Neural progenitor cell (in vitro differentiated cells): ENCODE data around the gene NUDT7. TPM values are rescaled to one million over a fixed set of nuclear protein-coding genes. Genes with fewer than 3 reads are reported as not detected.

ENCODE experiments used
- DNase-seq: peaks from one replicate; pipeline ENCODE4 v3.0.0-alpha.2; 2016; ENCODE audit warnings: low spot score
- H2AFZ ChIP-seq: fragments of 200-600 bp; sonication (generic); replicated peaks from 2 replicates; pipeline ENCODE4 v1.6.1; 2016; ENCODE audit warnings: antibody characterized with exemption
- H3F3A ChIP-seq: fragments of 200-600 bp; sonication (generic); 2 replicates; pipeline ENCODE4 v1.6.1; 2016; ENCODE audit warnings: antibody characterized with exemption, low read depth
- H3K27ac ChIP-seq: fragments of 200-600 bp; sonication (generic); 2 replicates; pipeline ENCODE4 v1.5.1; 2016; ENCODE audit warnings: mild to moderate bottlenecking
- H3K27me3 ChIP-seq: fragments of 200-600 bp; sonication (generic); 2 replicates; pipeline ENCODE4 v1.6.1; 2016; ENCODE audit warnings: mild to moderate bottlenecking, moderate library complexity
- H3K36me3 ChIP-seq: fragments of 200-600 bp; sonication (generic); 2 replicates; pipeline ENCODE4 v1.5.1; 2016
- H3K4me1 ChIP-seq: fragments of 200-600 bp; sonication (generic); 2 replicates; pipeline ENCODE4 v1.6.1; 2016; ENCODE audit warnings: mixed run types
- H3K4me2 ChIP-seq: fragments of 200-600 bp; sonication (generic); 2 replicates; pipeline ENCODE4 v1.6.1; 2016
- H3K4me3 ChIP-seq: fragments of 200-600 bp; sonication (generic); 2 replicates; pipeline ENCODE4 v1.5.1; 2016
- H3K79me2 ChIP-seq: fragments of 200-600 bp; sonication (generic); 2 replicates; pipeline ENCODE4 v1.6.1; 2016; ENCODE audit warnings: low read depth
- H3K9ac ChIP-seq: fragments of 200-600 bp; sonication (generic); 2 replicates; pipeline ENCODE4 v1.6.1; 2016
- H3K9me3 ChIP-seq: fragments of 200-600 bp; sonication (generic); 2 replicates; pipeline ENCODE4 v1.5.1; 2016; ENCODE audit warnings: low read depth
- H4K20me1 ChIP-seq: fragments of 200-600 bp; sonication (generic); 2 replicates; pipeline ENCODE4 v1.6.1; 2016; ENCODE audit warnings: low read depth
- H3K27ac Mint-ChIP-seq: 3 replicates; pipeline ENCODE4 v1.8.0; 2021; ENCODE audit warnings: mixed read lengths
- H3K27me3 Mint-ChIP-seq: 2 replicates; pipeline ENCODE4 v1.8.0; 2022; ENCODE audit warnings: low read depth, mild to moderate bottlenecking, inconsistent platforms, moderate library complexity, mixed read lengths; ENCODE audit not compliant: insufficient read depth
- H3K36me3 Mint-ChIP-seq: 3 replicates; pipeline ENCODE4 v1.8.0; 2021; ENCODE audit warnings: mixed read lengths
- H3K4me1 Mint-ChIP-seq: 3 replicates; pipeline ENCODE4 v1.8.0; 2021; ENCODE audit warnings: mixed read lengths
- H3K4me3 Mint-ChIP-seq: 3 replicates; pipeline ENCODE4 v1.8.0; 2021; ENCODE audit warnings: mild to moderate bottlenecking, moderate library complexity, mixed read lengths
- H3K9me3 Mint-ChIP-seq: 3 replicates; pipeline ENCODE4 v1.8.0; 2020; ENCODE audit warnings: mixed read lengths
- EZH2 ChIP-seq: fragments of 200-600 bp; sonication (generic); IDR thresholded peaks from 2 replicates; pipeline ENCODE4 v1.6.1; 2017; ENCODE audit warnings: antibody characterized with exemption, mild to moderate bottlenecking, moderate library complexity
- EZH2phosphoT487 ChIP-seq: fragments of 200-600 bp; sonication (generic); IDR thresholded peaks from 2 replicates; pipeline ENCODE4 v1.6.1; 2017; ENCODE audit warnings: antibody characterized with exemption
- total RNA-seq: library from RNA; depleted of rRNA; stranded (reverse); fragments of >200 nt; gene quantifications from 2 replicates; pipeline ENCODE4 v1.2.3, GENCODE V29; 2015; ENCODE audit warnings: low replicate concordance
- TF ChIP-seq, protein P1 (sequence below): fragments of 200-600 bp; sonication (generic); IDR thresholded peaks from 2 replicates; pipeline ENCODE4 v1.5.1; 2017; ENCODE audit warnings: antibody characterized with exemption, mild to moderate bottlenecking

NUDT7 gene
- total RNA-seq, 1 donor from 2014 or later = 10.8 TPM

DNA sequence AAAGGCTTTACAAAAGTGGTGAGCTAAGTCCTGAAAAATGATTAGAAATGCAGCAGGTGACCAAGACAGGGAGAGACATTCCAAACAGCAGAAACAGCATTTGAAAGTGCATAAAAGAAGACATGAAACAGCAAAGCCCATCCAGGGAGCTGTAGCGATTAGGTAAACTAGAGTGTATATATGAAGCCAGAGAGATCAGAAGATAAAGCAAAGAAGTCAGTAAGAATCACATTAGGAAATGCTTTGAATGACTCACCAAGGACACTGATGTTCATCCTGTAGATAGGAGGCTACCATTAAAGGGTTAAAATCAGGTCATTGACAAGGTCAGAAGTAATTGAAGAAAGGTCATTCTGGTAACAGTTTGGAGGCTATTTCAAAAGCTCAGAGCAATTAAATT is 38.5 kb downstream of the NUDT7 start:
- H3K27ac Mint-ChIP-seq = no peak overlapping the region
- TF ChIP-seq EZH2 = no peak
- TF ChIP-seq EZH2phosphoT487 = no peak
- TF ChIP-seq, protein P1, sequence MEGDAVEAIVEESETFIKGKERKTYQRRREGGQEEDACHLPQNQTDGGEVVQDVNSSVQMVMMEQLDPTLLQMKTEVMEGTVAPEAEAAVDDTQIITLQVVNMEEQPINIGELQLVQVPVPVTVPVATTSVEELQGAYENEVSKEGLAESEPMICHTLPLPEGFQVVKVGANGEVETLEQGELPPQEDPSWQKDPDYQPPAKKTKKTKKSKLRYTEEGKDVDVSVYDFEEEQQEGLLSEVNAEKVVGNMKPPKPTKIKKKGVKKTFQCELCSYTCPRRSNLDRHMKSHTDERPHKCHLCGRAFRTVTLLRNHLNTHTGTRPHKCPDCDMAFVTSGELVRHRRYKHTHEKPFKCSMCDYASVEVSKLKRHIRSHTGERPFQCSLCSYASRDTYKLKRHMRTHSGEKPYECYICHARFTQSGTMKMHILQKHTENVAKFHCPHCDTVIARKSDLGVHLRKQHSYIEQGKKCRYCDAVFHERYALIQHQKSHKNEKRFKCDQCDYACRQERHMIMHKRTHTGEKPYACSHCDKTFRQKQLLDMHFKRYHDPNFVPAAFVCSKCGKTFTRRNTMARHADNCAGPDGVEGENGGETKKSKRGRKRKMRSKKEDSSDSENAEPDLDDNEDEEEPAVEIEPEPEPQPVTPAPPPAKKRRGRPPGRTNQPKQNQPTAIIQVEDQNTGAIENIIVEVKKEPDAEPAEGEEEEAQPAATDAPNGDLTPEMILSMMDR = no peak
- H3K4me2 ChIP-seq = no peak overlapping the region

DNA sequence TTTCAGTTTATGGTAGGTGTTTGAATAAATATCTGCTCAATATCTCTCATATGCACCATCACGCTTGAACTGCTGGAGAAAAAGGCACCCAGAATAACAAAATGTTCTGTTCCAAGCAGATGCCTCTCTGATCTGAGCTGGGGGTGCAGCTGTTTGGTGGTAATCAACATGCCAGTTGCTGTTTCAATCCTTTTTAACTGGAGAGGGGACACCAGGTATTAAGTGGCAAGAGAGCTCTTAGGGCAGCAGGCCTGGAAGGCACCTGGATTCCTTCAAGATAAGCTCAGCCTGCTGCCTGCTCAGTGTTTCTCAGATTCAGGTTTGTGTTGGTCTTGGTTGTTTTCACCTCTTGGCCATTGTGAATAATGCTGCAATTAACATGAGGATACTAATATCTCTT is 38.9 kb downstream of the NUDT7 start:
- Histone ChIP-seq H3F3A (no peaks in the 10 kb centered on the region), H3K4me2 (no peak overlapping the region), H3K9ac (no peak overlapping the region), H3K79me2 (no peaks in the 10 kb centered on the region), H3K27me3 (no peaks in the 10 kb centered on the region), H2AFZ (no peak overlapping the region), H3K4me3 (no peak overlapping the region), H3K27ac (no peak overlapping the region), H3K4me1 (no peaks in the 10 kb centered on the region), H3K36me3 (no peaks in the 10 kb centered on the region), H4K20me1 (no peaks in the 10 kb centered on the region), H3K9me3 (no peaks in the 10 kb centered on the region)
- Mint-ChIP-seq H3K36me3 (no peaks in the 10 kb centered on the region), H3K4me3 (no peak overlapping the region), H3K9me3 (no peaks in the 10 kb centered on the region), H3K27me3 (peaks cover 9% of the 10 kb centered on the region), H3K27ac (no peak overlapping the region), H3K4me1 (peaks cover 11% of the 10 kb centered on the region)
- no peak for DNase-seq
- TF ChIP-seq EZH2phosphoT487 = no peak
- TF ChIP-seq EZH2 = no peak
- TF ChIP-seq, protein P1 = no peak

More for the DNA sequence above, 38.5 kb downstream of the NUDT7 start:
- no peaks in the 10 kb centered on the region for H4K20me1 ChIP-seq
- H3K4me1 ChIP-seq = no peaks in the 10 kb centered on the region
- Mint-ChIP-seq H3K4me1 (peaks cover 8% of the 10 kb centered on the region), H3K36me3 (no peaks in the 10 kb centered on the region), H3K4me3 (no peak overlapping the region), H3K27me3 (peaks cover 9% of the 10 kb centered on the region), H3K9me3 (no peaks in the 10 kb centered on the region)
- no peak overlapping the region for H3K27ac ChIP-seq
- no peaks in the 10 kb centered on the region for H3K36me3 ChIP-seq
- no peaks in the 10 kb centered on the region for H3K79me2 ChIP-seq
- H3K9ac ChIP-seq = no peak overlapping the region
- H3K4me3 ChIP-seq = no peak overlapping the region
- no peak overlapping the region for H2AFZ ChIP-seq
- H3F3A ChIP-seq = no peaks in the 10 kb centered on the region
- no peak for DNase-seq
- no peaks in the 10 kb centered on the region for H3K27me3 ChIP-seq
- H3K9me3 ChIP-seq = no peaks in the 10 kb centered on the region

DNA sequence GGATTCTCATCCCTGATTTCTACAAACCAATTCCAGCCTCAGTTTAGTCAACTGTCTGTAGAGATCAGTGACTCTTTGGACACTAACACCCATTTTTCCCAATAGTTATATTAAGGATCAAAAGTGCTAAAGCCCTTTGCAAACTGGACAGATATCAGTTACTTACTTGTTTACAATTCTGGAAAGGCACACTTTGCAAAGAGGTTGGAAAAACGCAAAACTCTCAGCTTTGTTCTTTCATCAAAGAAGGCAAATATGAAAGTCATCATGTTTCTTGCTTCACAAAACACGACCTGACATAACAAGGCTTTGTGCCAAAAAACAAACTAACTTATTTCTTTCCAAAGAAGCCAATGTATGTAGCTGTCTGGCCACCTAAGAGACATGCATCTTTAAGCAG is 39.9 kb downstream of the NUDT7 start:
- H3K9me3 Mint-ChIP-seq = no peaks in the 10 kb centered on the region
- no peaks in the 10 kb centered on the region for H3K36me3 Mint-ChIP-seq
- no peak overlapping the region for H2AFZ ChIP-seq
- no peaks in the 10 kb centered on the region for H3K36me3 ChIP-seq
- no peaks in the 10 kb centered on the region for H3F3A ChIP-seq
- no peak overlapping the region for H3K27ac ChIP-seq
- peaks cover 11% of the 10 kb centered on the region for H3K4me1 Mint-ChIP-seq
- H3K4me3 Mint-ChIP-seq = no peak overlapping the region
- DNase-seq = no peak
- peaks cover 9% of the 10 kb centered on the region for H3K27me3 Mint-ChIP-seq
- H3K27me3 ChIP-seq = no peaks in the 10 kb centered on the region
- H3K9ac ChIP-seq = no peak overlapping the region
- H4K20me1 ChIP-seq = no peaks in the 10 kb centered on the region
- no peaks in the 10 kb centered on the region for H3K4me1 ChIP-seq
- H3K4me3 ChIP-seq = no peak overlapping the region
- no peak overlapping the region for H3K27ac Mint-ChIP-seq
- no peak overlapping the region for H3K4me2 ChIP-seq
- no peaks in the 10 kb centered on the region for H3K79me2 ChIP-seq
- no peak for TF ChIP-seq EZH2phosphoT487
- no peak for TF ChIP-seq EZH2
- TF ChIP-seq, protein P1 = no peak
- H3K9me3 ChIP-seq = no peaks in the 10 kb centered on the region
